ENCODE measurements around the gene ZBP1.

The ZBP1 gene

GRCh38 chr20:57586370-57586793 lies 33.8 kb downstream of the ZBP1 start:
- DNase-seq (ENCODE audit: low read depth in 2 of 2), result no peak

GRCh38 chr20:57585466-57586213 lies 34.6 kb downstream of the ZBP1 start:
- no peak for DNase-seq (ENCODE audit: low read depth in 2 of 2)

GRCh38 chr20:57584768-57585461 lies 35.3 kb downstream of the ZBP1 start:
- no peak for DNase-seq (ENCODE audit: low read depth in 2 of 2)

GRCh38 chr20:57583289-57584257 lies 36.7 kb downstream of the ZBP1 start:
- no peak for DNase-seq (ENCODE audit: low read depth in 2 of 2)

GRCh38 chr20:57582432-57583288 lies 37.6 kb downstream of the ZBP1 start:
- DNase-seq (ENCODE audit: low read depth in 2 of 2), result no peak

- no peak for DNase-seq (ENCODE audit: low read depth in 2 of 2)
These were observed 38.2 kb downstream of the ZBP1 start for GRCh38 chr20:57582029-57582378.

GRCh38 chr20:57581202-57582028 lies 38.8 kb downstream of the ZBP1 start:
- no peak for DNase-seq (ENCODE audit: low read depth in 2 of 2)

GRCh38 chr20:57580478-57581201 lies 39.6 kb downstream of the ZBP1 start:
- DNase-seq (ENCODE audit: low read depth in 2 of 2), result no peak

- no peak for DNase-seq (ENCODE audit: low read depth in 2 of 2)
These were observed 40.3 kb downstream of the ZBP1 start for GRCh38 chr20:57579898-57580447.

GRCh38 chr20:57579331-57579897 lies 40.8 kb downstream of the ZBP1 start:
- DNase-seq (ENCODE audit: low read depth in 2 of 2), result no peak

- no peak for DNase-seq (ENCODE audit: low read depth in 2 of 2)
These were observed 41.6 kb downstream of the ZBP1 start for GRCh38 chr20:57578476-57579165.

GRCh38 chr20:57577679-57578475 lies 42.3 kb downstream of the ZBP1 start:
- no peak for DNase-seq (ENCODE audit: low read depth in 2 of 2)

- DNase-seq (ENCODE audit: low read depth in 2 of 2), result no peak
These were observed 43.3 kb downstream of the ZBP1 start for GRCh38 chr20:57576617-57577550.

- DNase-seq (ENCODE audit: low read depth in 2 of 2), result no peak
These were observed 44.2 kb downstream of the ZBP1 start for GRCh38 chr20:57576002-57576401.

- DNase-seq (ENCODE audit: low read depth in 2 of 2), result no peak
These were observed 45.3 kb downstream of the ZBP1 start for GRCh38 chr20:57574954-57575353.

GRCh38 chr20:57573894-57574293 lies 46.3 kb downstream of the ZBP1 start:
- no peak for DNase-seq (ENCODE audit: low read depth in 2 of 2)

GRCh38 chr20:57573242-57573641 lies 47.0 kb downstream of the ZBP1 start:
- no peak for DNase-seq (ENCODE audit: low read depth in 2 of 2)

Measured in stimulated activated CD8-positive, alpha-beta memory T cell treated with anti-CD3 and anti-CD28 coated beads, Interleukin-2, amount 100 ng/mL, for 1 hour (primary cell).